Activated T-helper 17 cell treated with anti-CD3 and anti-CD28 coated beads, Interleukin-2, amount 50 U/mL, for 72 hours (primary cell): ENCODE data around the gene COLEC12. TPM values are rescaled to one million over a fixed set of nuclear protein-coding genes. Genes with fewer than 3 reads are reported as not detected.
"Not testable (repeated sequence)": the region's sequence is repeated elsewhere in the genome, so short reads cannot be mapped to it uniquely, and the experiment has no call there.

Source experiments
- ATAC-seq: fragments of 150-1000 bp; cut with Tn5 transposase; replicated peaks from 2 replicates; pipeline ENCODE4 v1.10.0; 2021; ENCODE audit warnings: mild to moderate bottlenecking, moderate library complexity
- H3K27ac Mint-ChIP-seq: one replicate; pipeline ENCODE4 v1.8.0; 2022; ENCODE audit warnings: mixed read lengths
- H3K27me3 Mint-ChIP-seq: one replicate; pipeline ENCODE4 v1.8.0; 2022; ENCODE audit warnings: mixed read lengths
- H3K36me3 Mint-ChIP-seq: one replicate; pipeline ENCODE4 v1.8.0; 2022; ENCODE audit warnings: low read depth, mild to moderate bottlenecking, mixed read lengths
- H3K4me1 Mint-ChIP-seq: one replicate; pipeline ENCODE4 v1.8.0; 2022; ENCODE audit warnings: mixed read lengths
- H3K4me3 Mint-ChIP-seq: one replicate; pipeline ENCODE4 v1.8.0; 2022; ENCODE audit warnings: mild to moderate bottlenecking, mixed read lengths
- H3K9me3 Mint-ChIP-seq: one replicate; pipeline ENCODE4 v1.8.0; 2022; ENCODE audit warnings: mixed read lengths
- total RNA-seq, 2 donors: library from RNA; stranded (reverse); gene quantifications; one replicate each; pipeline ENCODE4 v1.2.3, GENCODE V29; 2022

The COLEC12 gene
- total RNA-seq, 2 donors from 2014 or later = not detected

DNA sequence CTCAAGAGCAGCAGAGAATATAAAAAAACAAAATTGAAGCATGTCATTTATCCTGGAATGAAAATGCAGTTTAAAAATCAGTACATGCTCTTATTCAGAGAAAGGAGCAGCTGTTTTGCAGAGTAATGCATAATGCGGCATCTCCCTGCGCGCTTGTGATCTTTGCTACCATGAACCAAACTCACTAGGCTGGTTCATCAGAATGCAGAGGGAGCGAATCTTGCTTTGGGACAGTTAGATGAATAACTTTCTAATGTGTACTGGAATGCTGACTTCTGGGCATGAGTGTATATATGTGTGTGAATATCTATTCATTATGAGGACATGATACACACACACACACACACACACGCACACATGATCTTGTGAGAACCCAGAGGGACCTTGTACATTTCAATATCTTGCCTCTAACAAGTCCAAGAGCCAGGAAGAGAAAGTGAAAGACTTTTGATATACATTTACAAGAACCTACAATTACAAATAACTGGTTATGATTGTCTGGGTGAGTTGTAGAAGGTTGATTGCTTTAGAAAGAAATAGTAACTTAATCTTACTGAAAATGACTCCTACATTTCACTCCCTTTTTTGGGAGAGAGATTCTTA lies 178.5 kb downstream of the COLEC12 start:
- H3K4me3 Mint-ChIP-seq = no peak overlapping the region
- H3K4me1 Mint-ChIP-seq = peaks cover 5% of the 10 kb centered on the region
- no peaks in the 10 kb centered on the region for H3K9me3 Mint-ChIP-seq
- H3K27ac Mint-ChIP-seq = no peak overlapping the region
- no peaks in the 10 kb centered on the region for H3K27me3 Mint-ChIP-seq
- no peak for ATAC-seq
- no peaks in the 10 kb centered on the region for H3K36me3 Mint-ChIP-seq

- H3K27ac Mint-ChIP-seq = no peak overlapping the region
- H3K27me3 Mint-ChIP-seq = no peaks in the 10 kb centered on the region
- no peaks in the 10 kb centered on the region for H3K9me3 Mint-ChIP-seq
- H3K4me3 Mint-ChIP-seq = no peak overlapping the region
- ATAC-seq = no peak
- peaks cover 5% of the 10 kb centered on the region for H3K4me1 Mint-ChIP-seq
- no peaks in the 10 kb centered on the region for H3K36me3 Mint-ChIP-seq
These were observed 180.3 kb downstream of the COLEC12 start for GRCh38 chr18:320155-320554.

GRCh38 chr18:319720-320119 lies 180.8 kb downstream of the COLEC12 start:
- no peaks in the 10 kb centered on the region for H3K27me3 Mint-ChIP-seq
- H3K4me1 Mint-ChIP-seq = peaks cover 5% of the 10 kb centered on the region
- H3K4me3 Mint-ChIP-seq = no peak overlapping the region
- H3K9me3 Mint-ChIP-seq = no peaks in the 10 kb centered on the region
- ATAC-seq = no peak
- no peak overlapping the region for H3K27ac Mint-ChIP-seq
- H3K36me3 Mint-ChIP-seq = no peaks in the 10 kb centered on the region

DNA sequence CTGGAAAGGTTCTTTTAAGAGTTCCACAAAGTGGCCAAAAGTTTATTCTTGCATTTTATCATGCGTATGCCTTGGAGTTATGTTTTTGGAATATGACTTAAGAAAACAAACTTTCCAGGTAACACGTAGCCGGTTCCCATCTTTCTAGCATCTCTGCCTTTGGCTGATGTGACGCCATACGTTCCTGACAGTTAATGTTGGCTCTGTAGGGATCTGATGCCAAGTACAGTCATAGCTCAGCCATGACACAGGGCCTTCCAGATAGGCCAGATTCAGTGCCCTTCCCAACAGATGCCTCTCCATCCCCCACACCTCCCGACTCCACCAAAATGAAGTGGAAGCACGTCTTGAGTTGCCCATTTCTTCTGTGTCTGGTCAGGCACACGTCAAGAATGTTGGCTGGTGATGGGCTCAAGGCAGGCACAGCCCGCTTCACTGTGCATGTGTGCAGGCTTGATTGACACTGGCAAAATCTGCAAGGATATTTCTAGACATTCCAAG lies 181.7 kb downstream of the COLEC12 start:
- H3K27ac Mint-ChIP-seq = no peak overlapping the region
- H3K9me3 Mint-ChIP-seq = no peaks in the 10 kb centered on the region
- H3K27me3 Mint-ChIP-seq = no peaks in the 10 kb centered on the region
- ATAC-seq = no peak
- no peak overlapping the region for H3K4me3 Mint-ChIP-seq
- peaks cover 5% of the 10 kb centered on the region for H3K4me1 Mint-ChIP-seq
- H3K36me3 Mint-ChIP-seq = no peaks in the 10 kb centered on the region

- H3K4me3 Mint-ChIP-seq = no peak overlapping the region
- H3K9me3 Mint-ChIP-seq = no peaks in the 10 kb centered on the region
- no peak overlapping the region for H3K27ac Mint-ChIP-seq
- H3K27me3 Mint-ChIP-seq = no peaks in the 10 kb centered on the region
- peaks cover 5% of the 10 kb centered on the region for H3K4me1 Mint-ChIP-seq
- no peak for ATAC-seq
- H3K36me3 Mint-ChIP-seq = no peaks in the 10 kb centered on the region
These were observed 182.9 kb downstream of the COLEC12 start for GRCh38 chr18:317618-318017.

DNA sequence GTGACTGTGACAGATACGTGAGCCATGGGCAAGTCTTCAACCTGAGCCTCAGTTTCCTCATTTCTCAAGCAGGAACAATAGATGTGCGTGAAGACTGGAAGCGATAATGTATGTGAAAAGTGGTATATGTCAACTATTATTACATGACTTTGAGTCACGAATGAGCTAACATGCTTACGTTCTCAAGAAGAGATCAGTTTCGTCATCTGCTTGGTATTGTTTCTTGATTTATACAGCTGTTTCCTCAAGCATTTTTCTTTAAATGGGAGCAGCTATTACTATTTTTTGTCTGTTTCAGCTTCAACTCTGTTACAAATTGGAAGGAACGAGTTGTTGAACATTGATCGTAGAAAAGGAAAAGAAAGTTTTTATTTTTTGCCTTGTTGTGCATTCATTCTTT lies 184.1 kb downstream of the COLEC12 start:
- Mint-ChIP-seq H3K36me3 (no peaks in the 10 kb centered on the region), H3K27me3 (peaks cover 4% of the 10 kb centered on the region), H3K4me3 (no peak overlapping the region), H3K27ac (no peak overlapping the region), H3K4me1 (no peaks in the 10 kb centered on the region), H3K9me3 (no peaks in the 10 kb centered on the region)
- ATAC-seq = no peak

DNA sequence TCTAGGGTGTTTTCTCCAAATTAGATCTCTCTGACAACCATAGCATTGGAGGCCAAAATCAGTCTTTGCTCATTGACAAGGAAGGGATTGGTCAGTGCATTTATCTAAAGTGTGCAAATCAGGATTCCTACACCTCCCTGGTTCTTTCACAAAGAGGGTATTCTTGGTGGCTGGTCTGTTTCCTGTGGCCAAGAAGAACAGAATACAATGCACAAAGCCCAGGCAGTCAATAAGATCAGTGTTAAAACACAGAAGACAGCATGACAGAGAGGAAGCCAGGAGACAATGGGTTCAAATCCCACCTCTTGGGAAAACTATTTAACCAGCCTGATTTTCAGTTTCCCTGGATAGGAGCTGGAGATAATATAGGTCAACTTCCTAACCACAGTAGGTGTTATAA lies 186.6 kb downstream of the COLEC12 start:
- H3K9me3 Mint-ChIP-seq = no peaks in the 10 kb centered on the region
- ATAC-seq = no peak
- H3K27me3 Mint-ChIP-seq = peaks cover 17% of the 10 kb centered on the region

DNA sequence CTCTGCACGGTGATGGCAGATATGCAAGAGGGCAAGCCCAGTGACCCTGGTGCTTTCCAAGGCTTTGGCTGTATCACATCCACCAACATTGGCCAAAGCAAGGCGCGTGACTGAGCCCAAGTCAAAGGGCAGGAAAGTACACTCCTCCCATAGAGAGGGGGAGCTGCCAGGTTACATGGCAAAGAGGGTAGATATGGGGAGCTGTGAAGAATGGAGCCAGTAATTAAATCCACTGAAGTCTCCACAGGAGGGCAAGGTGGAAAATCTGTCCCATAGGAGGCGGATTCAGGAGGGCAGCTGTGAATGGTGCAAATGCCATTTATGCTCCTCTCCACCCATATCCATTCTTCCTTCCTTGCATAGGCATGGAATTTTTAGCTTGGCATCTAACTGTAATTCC lies 188.1 kb downstream of the COLEC12 start:
- H3K36me3 Mint-ChIP-seq = no peaks in the 10 kb centered on the region
- no peaks in the 10 kb centered on the region for H3K9me3 Mint-ChIP-seq
- no peak overlapping the region for H3K4me3 Mint-ChIP-seq

More for the DNA sequence above, 186.6 kb downstream of the COLEC12 start:
- H3K36me3 Mint-ChIP-seq = no peaks in the 10 kb centered on the region
- H3K4me3 Mint-ChIP-seq = no peak overlapping the region
- H3K27ac Mint-ChIP-seq = no peak overlapping the region
- H3K4me1 Mint-ChIP-seq = no peaks in the 10 kb centered on the region

DNA sequence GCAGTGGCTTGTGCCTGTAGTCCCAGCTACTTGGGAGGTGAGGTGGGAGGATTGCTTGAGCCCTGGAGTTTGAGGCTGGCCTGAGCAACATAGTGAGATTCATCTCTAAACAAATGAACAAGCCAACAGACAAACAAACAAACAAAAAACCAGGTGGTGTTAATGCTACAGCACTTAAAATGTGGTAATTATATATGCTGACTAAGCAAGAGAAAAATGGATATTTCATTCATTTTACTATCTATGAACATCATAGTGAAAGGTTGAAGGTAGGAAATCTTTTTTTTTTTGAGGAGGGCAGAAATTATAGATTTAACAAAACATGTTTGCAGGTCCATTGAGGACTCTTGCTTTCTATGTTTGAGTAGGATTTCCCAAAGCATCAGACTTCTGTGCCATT lies 190.5 kb downstream of the COLEC12 start:
- Mint-ChIP-seq H3K9me3 (no peaks in the 10 kb centered on the region), H3K27ac (no peak overlapping the region), H3K36me3 (no peaks in the 10 kb centered on the region), H3K4me3 (no peak overlapping the region), H3K27me3 (peaks cover 26% of the 10 kb centered on the region), H3K4me1 (no peaks in the 10 kb centered on the region)
- ATAC-seq = no peak

More for the DNA sequence above, 188.1 kb downstream of the COLEC12 start:
- H3K27ac Mint-ChIP-seq = no peak overlapping the region
- H3K27me3 Mint-ChIP-seq = peaks cover 17% of the 10 kb centered on the region
- no peak for ATAC-seq
- no peaks in the 10 kb centered on the region for H3K4me1 Mint-ChIP-seq

DNA sequence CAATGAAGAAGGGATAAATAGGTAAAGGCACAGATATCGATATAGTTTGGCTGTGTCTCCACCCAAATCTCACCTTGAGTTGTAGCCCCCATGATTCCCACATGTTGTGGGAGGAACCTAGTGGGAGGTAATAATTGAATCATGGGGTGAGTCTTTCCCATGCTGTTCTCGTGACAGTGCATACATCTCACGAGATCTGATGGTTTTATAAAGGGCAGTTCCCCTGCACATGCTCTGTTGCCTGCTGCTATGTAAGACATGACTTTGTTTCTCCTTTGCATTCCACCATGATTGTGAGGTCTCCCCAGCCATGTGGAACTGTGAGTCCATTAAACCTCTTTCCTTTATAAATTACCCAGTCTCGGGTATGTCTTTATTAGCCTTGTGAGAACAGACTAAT lies 192.4 kb downstream of the COLEC12 start:
- H3K4me3 Mint-ChIP-seq, H3K27ac Mint-ChIP-seq, H3K36me3 Mint-ChIP-seq, H3K4me1 Mint-ChIP-seq, ATAC-seq, H3K9me3 Mint-ChIP-seq: not testable (repeated sequence)
- H3K27me3 Mint-ChIP-seq = peaks cover 29% of the 10 kb centered on the region

- Mint-ChIP-seq H3K4me1 (no peaks in the 10 kb centered on the region), H3K27me3 (peaks cover 26% of the 10 kb centered on the region), H3K9me3 (no peaks in the 10 kb centered on the region), H3K27ac (no peak overlapping the region), H3K36me3 (no peaks in the 10 kb centered on the region), H3K4me3 (no peak overlapping the region)
- ATAC-seq = no peak
These were observed 193.8 kb downstream of the COLEC12 start for GRCh38 chr18:306608-307255.

DNA sequence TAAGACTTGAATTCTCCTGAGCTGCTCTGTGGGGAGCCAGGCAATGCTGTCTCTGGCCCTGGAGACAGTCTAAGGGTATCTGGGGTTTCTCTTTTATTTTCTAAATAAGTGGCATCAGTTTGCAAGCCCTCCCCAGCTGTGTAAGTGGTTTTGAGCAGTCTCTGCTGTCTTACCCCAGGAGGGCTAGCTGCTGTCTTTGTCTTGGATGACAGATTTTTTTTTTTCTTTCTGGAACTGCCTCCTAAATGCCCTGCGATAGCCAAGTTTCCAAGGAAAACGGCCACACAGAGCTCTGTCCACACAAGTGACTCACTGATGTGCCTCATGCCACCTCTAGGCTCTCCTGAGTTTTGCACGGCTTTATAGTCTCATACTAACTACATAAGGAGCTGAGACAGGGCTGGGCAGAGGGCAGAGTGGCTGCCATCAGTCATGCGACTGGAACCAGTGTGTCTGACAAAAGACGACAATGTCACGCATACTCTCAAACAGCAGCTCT lies 195.4 kb downstream of the COLEC12 start:
- ATAC-seq = no peak
- H3K36me3 Mint-ChIP-seq = no peaks in the 10 kb centered on the region

DNA sequence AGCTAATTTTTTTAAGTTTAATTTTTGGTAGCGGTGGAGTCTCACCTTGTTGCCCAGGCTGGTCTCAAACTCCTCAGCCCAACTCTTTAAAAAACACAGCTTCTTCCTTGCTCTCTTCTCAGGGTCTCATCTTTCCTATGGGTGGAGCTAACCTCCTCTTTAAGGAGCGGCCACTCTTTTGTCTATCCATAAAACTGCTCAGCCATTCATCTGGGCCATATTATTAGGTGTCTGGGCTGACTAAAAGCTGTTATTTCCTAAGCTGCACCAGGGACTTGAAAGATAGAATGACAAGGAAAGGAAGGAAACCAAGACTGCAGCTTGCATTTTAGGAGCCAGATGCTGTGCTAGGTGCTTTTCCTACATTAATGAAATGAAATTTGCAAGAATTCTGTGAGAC lies 196.9 kb downstream of the COLEC12 start:
- ATAC-seq = no peak
- H3K36me3 Mint-ChIP-seq = no peaks in the 10 kb centered on the region
- peaks cover 15% of the 10 kb centered on the region for H3K27me3 Mint-ChIP-seq
- no peaks in the 10 kb centered on the region for H3K4me1 Mint-ChIP-seq
- no peaks in the 10 kb centered on the region for H3K9me3 Mint-ChIP-seq
- H3K27ac Mint-ChIP-seq = no peak overlapping the region
- H3K4me3 Mint-ChIP-seq = no peak overlapping the region

More for the DNA sequence above, 195.4 kb downstream of the COLEC12 start:
- Mint-ChIP-seq H3K4me3 (no peak overlapping the region), H3K9me3 (no peaks in the 10 kb centered on the region), H3K27me3 (peaks cover 20% of the 10 kb centered on the region), H3K27ac (no peak overlapping the region), H3K4me1 (no peaks in the 10 kb centered on the region)

DNA sequence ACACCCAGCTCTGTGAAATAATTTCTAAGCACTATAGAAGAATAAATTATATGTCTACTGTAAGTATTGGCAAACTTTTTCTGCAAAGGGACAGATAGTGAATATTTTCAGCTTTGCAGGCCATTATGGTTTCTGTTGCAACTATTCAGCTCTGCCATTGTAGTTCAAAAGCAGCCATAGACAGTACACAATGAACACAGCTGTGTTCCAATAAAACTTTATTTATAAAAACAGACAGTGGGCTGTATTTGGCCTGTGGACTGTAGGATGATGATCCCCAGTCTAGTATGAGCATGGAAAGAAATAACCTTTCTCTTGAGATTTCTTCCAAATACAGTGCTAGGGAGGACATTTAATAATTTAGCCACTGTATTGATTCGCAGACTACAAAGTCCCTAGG lies 197.5 kb downstream of the COLEC12 start:
- ATAC-seq = no peak
- Mint-ChIP-seq H3K4me1 (no peaks in the 10 kb centered on the region), H3K36me3 (no peaks in the 10 kb centered on the region), H3K27ac (no peak overlapping the region), H3K27me3 (peaks cover 15% of the 10 kb centered on the region), H3K4me3 (no peak overlapping the region), H3K9me3 (no peaks in the 10 kb centered on the region)

GRCh38 chr18:302097-302496 lies 198.4 kb downstream of the COLEC12 start:
- Mint-ChIP-seq H3K9me3 (no peaks in the 10 kb centered on the region), H3K27me3 (peaks cover 15% of the 10 kb centered on the region), H3K4me1 (no peaks in the 10 kb centered on the region), H3K36me3 (no peaks in the 10 kb centered on the region), H3K27ac (no peak overlapping the region), H3K4me3 (no peak overlapping the region)
- ATAC-seq = no peak
